Measurements from ENCODE around the gene DUSP22.

DNA sequence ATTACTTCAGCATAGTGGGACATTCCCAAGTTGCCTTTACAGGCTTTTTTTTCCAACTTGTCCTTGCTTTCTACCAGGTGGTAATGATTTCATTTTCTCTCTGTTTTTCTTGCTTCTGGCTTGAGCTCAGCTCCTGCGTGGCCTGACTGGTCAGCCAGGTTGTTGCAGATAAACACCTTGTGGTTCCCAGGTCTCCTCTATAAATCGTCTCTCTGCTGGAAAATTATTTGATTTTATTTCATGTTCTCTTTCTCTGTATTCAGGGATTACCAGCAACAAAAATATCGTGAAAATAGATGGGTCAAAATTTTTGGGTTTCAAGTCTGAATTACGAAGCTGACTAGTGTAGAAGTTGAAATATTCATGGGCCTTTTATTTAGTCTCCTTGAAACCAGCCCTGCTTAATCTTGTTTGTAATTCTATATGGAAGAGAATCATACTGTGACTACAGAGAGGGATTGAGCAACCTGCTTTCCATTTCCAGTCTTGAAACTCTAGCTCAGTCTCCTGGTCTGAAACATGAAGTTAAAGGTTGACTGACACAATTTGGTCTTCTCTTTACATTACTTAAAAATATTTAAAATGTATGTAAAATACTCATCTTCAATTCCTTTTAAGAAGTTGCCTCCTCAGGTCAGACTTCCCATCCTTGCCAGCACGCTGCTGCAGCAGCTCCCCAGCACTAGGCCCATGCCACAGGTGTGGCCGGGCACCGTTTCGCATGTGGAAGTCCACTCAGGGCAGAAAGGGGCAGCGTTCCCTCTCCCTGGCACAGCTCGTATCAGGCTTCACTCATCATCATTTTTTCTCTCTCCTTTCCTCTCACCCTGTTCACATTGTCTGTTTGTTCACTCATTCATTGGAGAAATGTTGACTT is 7.1 kb downstream of the DUSP22 start:
- TF ChIP-seq CTCF (conservative IDR thresholded peaks at IDR 0.05; ENCODE audit: low read depth, low read length) = no peak
- TF ChIP-seq EZH2 (IDR thresholded peaks at IDR 0.05; ENCODE audit: borderline replicate concordance, low read depth, low read length, poor library complexity, severe bottlenecking) = no peak
